ENCODE results near the gene TIMM29. TPM values are rescaled to one million over a fixed set of nuclear protein-coding genes. Genes with fewer than 3 reads are reported as not detected.
A peak's percentile ranks its signal among the peaks of the same experiment; 100 is the strongest.
"Not testable (repeated sequence)": the region's sequence is repeated elsewhere in the genome, so short reads cannot be mapped to it uniquely, and the experiment has no call there.

The TIMM29 gene
- total RNA-seq, 1 donor from 2014 or later, result 23.8 TPM

- DNase-seq (ENCODE audit: low spot score), result not testable (repeated sequence)
Measured at GRCh38 chr19:10943412-10943811, 14.8 kb downstream of the TIMM29 start.

GRCh38 chr19:10945264-10945663 is 16.7 kb downstream of the TIMM29 start:
- DNase-seq (ENCODE audit: low spot score), result no peak

- no peak for DNase-seq (ENCODE audit: low spot score)
Measured at GRCh38 chr19:10946958-10947657, 18.5 kb downstream of the TIMM29 start.

GRCh38 chr19:10952809-10953208 is 24.2 kb downstream of the TIMM29 start:
- DNase-seq (ENCODE audit: low spot score), result peak; percentile 79

GRCh38 chr19:10959277-10959968 is 30.8 kb downstream of the TIMM29 start:
- not testable (repeated sequence) for DNase-seq (ENCODE audit: low spot score)

GRCh38 chr19:10960314-10961072 is 31.9 kb downstream of the TIMM29 start, which contains the start of gene SMARCA4:
SMARCA4 (plus strand) TSS chr19:10961030; CDS start chr19:10984152, 23,122 bp downstream.
- DNase-seq (ENCODE audit: low spot score), result peak; percentile 98

DNA sequence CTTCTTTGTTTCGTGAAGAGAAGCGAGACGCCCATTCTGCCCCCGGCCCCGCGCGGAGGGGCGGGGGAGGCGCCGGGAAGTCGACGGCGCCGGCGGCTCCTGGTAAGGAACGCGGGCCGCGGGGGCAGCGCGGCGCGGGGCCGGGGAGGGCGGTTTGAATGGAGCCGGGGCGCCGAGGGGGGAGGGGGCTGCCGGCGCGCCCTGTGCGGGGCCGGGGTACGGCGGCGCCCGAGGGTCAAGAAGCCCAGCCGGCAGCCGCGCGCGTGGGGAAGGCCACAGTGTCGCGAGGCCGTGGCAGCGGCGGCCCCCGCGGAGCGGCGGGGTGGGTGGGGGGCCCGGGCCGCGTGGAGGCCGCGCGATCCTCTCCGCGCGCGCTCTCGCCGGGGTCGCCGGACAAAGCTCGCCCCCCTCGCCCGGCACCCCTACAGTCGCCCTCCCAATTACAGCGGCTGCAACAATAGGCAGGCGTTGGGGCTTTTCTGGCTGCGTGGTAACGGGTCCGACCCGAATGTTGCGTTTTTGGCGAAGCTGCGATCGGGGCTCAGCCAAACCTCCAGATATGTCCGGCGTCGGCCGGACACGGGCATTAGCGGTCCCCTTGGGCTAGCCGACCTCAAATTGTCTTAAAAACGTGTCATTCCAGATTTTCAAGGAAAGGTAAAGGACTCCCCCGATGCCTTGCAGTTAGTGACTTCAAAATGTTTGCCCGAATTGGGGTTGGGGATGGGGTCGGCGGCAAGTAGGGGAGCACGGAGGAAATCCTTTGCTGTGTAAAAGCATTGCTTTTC is 32.7 kb downstream of the TIMM29 start:
- peak; percentile 18 for DNase-seq (ENCODE audit: low spot score)

DNA sequence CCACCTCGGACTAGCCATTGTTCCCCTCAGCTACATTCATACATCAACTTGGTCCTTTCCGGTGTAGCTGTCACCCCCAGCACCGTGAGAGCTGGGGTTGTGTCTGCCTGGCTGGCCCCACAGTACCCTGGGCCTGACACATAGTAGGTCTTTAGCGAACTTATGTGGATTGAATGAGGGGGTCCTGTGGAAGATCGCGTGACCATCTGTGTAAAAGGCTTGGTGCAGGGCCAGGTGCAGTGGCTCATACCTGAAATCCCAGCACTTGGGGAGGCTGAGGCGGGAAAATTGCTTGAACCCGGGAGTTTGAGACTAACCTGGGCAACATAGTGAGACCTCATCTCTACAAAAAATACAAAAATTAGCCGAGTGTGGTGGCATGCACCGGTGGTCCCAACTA is 34.3 kb downstream of the TIMM29 start:
- DNase-seq (ENCODE audit: low spot score), result no peak

DNA sequence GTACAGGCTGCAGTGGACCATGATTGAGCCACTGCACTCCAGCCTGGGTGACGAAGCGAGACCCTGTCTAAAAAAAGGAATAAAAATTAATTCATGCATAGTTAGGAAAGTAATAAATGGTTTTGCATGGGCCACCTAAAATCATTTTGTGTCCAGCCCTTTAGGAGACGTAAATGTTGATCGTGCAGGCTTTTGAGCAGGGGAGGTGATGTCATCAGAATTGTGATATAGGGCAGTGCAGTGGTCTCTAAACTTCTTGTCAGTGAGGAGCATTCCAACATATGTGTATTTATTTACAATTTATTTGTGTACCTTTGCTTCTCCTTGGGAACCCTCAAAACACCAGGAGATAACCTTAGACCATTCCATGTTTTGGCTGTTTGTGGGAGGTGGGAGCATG is 35.3 kb downstream of the TIMM29 start:
- no peak for DNase-seq (ENCODE audit: low spot score)

DNA sequence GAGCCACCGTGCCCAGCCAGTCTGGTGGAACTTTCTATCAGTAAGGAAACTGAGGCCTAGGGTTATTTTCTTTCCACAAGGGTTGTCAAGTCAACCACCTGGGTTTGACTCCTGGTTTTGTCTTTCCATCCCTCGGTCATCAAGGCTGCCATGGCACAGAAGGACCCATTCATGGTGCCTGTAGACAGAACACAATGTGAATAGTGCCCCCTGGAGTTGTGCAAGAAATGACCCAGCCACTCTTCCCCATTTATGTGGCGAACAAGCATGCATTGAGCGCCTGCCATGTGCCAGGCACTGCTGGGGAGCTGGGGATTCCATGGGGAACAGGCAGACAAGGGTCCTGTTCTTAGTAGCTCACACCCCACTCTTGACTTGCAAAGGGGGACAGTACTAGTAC is 36.3 kb downstream of the TIMM29 start:
- no peak for DNase-seq (ENCODE audit: low spot score)

GRCh38 chr19:10965398-10965797 is 36.8 kb downstream of the TIMM29 start:
- DNase-seq (ENCODE audit: low spot score), result no peak

DNA sequence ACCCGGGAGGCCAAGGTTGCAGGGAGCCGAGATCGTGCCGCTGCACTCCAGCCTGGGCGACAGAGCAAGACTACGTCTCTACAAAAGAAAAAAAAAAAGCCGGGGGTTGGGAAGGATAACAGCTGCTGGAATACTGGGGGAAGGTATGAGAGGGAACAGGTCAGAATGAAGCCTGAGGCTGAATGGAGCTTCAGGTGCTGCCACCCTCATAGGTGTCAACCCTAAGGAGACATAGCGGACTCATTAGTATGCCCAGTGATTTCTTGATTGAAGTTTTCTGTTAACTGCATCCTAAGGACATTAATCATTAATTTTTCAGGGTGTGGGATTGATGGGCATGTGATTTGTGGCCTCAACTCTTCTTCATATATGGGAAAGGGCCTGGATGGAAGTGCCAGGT is 38.2 kb downstream of the TIMM29 start:
- no peak for DNase-seq (ENCODE audit: low spot score)

- DNase-seq (ENCODE audit: low spot score), result no peak
Measured at GRCh38 chr19:10968527-10969135, 40.0 kb downstream of the TIMM29 start.

- DNase-seq (ENCODE audit: low spot score), result no peak
Measured at GRCh38 chr19:10971107-10971726, 42.6 kb downstream of the TIMM29 start.

DNA sequence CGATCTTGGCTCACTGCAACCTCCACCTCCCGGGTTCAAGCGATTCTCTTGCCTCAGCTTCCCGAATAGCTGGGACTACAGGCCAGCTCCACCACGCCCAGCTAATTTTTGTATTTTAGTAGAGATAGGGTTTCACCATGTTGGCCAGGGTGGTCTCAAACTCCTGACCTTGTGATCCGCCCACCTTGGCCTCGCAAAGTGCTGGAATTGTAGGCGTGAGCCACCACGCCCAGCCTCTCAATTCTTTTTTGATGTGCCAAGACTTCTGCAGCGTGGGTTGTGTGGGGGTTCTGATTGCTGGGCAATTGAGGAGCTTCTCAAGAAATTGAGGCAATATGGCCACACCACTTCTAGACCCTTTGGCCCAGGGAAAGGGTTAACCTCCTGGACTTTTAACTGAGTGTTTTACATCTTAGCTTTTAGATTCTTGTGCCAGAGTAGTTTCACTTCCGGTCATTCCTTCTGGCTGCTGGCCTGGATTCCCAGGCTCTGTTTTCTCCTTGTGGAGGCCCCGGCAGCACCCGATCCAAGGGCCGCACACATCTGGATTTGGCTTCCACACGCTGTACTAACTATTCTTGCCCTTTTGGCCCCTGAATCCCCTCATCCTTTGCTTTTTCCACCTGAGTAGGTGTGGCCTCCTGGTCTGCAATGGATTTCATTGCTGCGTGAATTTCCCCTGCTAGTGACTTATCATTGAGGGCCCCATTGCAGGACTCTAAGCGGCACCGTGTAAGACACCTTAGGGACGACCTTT is 46.9 kb downstream of the TIMM29 start:
- DNase-seq (ENCODE audit: low spot score), result peak; percentile 58

DNA sequence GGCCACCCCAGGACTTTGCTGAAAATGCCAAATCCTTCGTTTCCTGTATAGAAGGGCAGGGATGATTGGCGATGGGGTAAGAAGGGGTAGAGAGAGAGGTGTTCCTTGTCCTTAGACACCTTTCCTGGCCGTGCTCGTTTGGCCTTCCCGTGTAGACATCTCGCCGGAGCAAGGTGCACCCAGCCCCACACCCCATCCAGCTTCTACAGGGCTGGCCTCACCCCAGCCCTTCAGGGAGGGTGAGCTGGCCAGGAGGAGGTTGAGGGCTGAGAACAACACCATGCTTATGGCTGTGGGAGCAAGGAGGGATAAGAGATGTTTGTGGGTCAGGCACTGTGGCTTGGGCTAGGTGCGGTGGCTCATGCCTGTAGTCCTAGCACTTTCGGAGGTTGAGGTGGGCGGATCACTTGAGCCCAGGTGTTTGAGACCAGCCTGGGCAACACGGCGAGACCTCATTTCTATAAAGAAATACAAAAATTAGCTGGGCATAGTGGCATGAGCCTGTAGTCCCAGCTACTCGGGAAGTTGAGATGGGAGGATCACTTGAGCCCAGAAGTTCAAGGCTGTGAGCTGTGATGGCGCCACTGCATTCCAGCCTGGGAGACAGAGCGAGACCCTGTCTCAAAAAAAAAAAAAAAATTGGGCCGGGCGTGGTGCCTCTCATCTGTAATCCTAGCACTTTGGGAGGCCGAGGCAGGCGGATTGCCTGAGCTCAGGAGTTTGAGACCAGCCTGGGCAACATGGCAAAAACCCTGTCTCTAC is 47.7 kb downstream of the TIMM29 start:
- no peak for DNase-seq (ENCODE audit: low spot score)

DNA sequence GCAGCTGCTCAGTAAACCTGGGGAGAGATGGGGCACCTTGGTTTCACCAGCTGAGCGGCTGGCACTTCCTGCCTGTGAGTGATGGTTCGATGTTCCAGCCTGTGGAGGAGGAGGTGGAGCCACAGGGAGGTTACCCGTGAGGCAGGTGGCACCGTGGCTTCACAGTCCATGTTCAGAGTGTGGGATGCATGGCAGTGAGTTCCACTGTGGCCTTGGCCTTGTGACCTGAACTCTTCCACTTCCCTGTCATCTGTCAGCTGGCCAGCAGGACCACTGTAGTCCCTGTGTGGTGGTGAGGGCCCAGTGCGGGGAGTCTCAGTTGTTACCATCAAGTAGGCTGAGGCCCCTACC is 49.1 kb downstream of the TIMM29 start:
- DNase-seq (ENCODE audit: low spot score), result no peak
